ENCODE results near the gene RPS6KA2.

RPS6KA2 gene

DNA sequence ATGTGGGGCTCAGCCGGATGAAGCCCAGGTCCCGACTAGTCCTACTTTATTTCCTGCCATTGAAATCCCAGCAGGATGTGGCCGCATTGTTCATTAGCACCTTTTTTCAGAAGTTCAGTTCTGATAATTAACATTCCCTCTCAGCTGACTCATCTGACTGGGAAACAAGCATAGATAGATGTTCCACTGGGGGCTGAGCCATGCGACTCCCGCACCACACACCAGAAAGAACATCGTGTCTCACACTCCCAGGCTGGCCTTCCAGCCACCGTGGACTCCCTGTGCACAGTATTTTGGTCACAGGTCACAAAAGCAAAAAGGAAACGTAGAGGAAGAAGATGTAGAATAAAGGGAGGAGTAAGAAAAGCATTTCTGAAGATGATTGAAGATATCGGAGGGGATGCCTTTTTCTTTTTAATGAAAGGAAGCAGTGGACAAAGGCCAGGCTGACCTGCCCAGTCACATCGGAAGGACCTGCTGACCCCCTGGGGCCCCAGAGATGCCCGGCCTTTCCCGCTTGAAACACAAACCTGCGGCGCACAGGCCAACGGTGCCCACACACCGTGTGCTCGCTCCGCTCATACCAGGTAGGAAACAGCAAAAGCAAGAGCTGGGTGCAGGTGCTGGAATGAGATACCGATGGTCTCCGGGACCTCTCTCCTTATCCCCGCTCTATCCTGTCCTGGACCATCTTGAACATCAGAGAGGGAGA is 11.8 kb downstream of the RPS6KA2 start:
- Mint-ChIP-seq H3K4me3 (no peak overlapping the region), H3K4me1 (no peaks in the 10 kb centered on the region), H3K27ac (no peak overlapping the region), H3K27me3 (no peaks in the 10 kb centered on the region), H3K9me3 (no peaks in the 10 kb centered on the region)
- ATAC-seq (no peak), DNase-seq (no peak)

GRCh38 chr6:166614589-166614988 is 12.5 kb downstream of the RPS6KA2 start:
- Mint-ChIP-seq H3K9me3 (no peaks in the 10 kb centered on the region), H3K27me3 (no peaks in the 10 kb centered on the region), H3K4me3 (no peak overlapping the region), H3K27ac (no peak overlapping the region), H3K4me1 (no peaks in the 10 kb centered on the region)
- DNase-seq (no peak), ATAC-seq (no peak)

- no peaks in the 10 kb centered on the region for H3K4me1 Mint-ChIP-seq
- no peak overlapping the region for H3K4me3 Mint-ChIP-seq
- H3K9me3 Mint-ChIP-seq, result no peaks in the 10 kb centered on the region
- H3K27me3 Mint-ChIP-seq, result no peaks in the 10 kb centered on the region
- no peak overlapping the region for H3K27ac Mint-ChIP-seq
- ATAC-seq (no peak), DNase-seq (no peak)
These were observed 12.9 kb downstream of the RPS6KA2 start for GRCh38 chr6:166614171-166614583.

- H3K4me1 Mint-ChIP-seq, result no peaks in the 10 kb centered on the region
- H3K27me3 Mint-ChIP-seq, result no peaks in the 10 kb centered on the region
- H3K4me3 Mint-ChIP-seq, result no peak overlapping the region
- H3K27ac Mint-ChIP-seq, result no peak overlapping the region
- ATAC-seq, result no peak
- DNase-seq, result no peak
- no peaks in the 10 kb centered on the region for H3K9me3 Mint-ChIP-seq
These were observed 14.0 kb downstream of the RPS6KA2 start for GRCh38 chr6:166613027-166613426.

DNA sequence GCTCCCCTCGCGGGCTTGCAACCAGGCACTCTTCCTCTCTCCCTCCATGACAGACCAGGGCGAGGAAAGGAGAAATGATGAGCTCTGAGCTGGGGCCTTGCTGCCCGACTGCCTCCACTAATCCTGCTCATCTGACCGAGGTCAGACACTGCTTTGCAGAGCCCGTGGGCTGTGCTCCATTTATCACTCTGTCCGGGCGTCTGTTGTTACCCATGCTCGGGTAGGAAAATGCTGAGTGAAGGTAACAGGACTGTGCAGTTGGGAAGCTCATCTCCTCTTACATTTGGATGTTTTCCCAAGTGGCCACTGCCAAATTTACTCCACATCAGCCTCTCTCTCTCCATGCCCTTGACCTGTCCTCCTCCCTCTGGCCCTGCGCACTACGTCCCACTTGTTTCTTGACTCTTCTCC is 14.6 kb downstream of the RPS6KA2 start:
- no peak for ATAC-seq
- no peaks in the 10 kb centered on the region for H3K27me3 Mint-ChIP-seq

GRCh38 chr6:166611631-166612030 is 15.4 kb downstream of the RPS6KA2 start:
- Mint-ChIP-seq H3K4me1 (no peaks in the 10 kb centered on the region), H3K9me3 (no peaks in the 10 kb centered on the region), H3K27ac (peak overlapping the region in 1 of 2 donors; percentile 61), H3K27me3 (no peaks in the 10 kb centered on the region), H3K4me3 (no peak overlapping the region)
- DNase-seq, result no peak
- ATAC-seq, result no peak

More for the DNA sequence above, 14.6 kb downstream of the RPS6KA2 start:
- H3K4me1 Mint-ChIP-seq, result no peaks in the 10 kb centered on the region
- no peak for DNase-seq
- H3K9me3 Mint-ChIP-seq, result no peaks in the 10 kb centered on the region
- H3K4me3 Mint-ChIP-seq, result no peak overlapping the region
- H3K27ac Mint-ChIP-seq, result no peak overlapping the region

DNA sequence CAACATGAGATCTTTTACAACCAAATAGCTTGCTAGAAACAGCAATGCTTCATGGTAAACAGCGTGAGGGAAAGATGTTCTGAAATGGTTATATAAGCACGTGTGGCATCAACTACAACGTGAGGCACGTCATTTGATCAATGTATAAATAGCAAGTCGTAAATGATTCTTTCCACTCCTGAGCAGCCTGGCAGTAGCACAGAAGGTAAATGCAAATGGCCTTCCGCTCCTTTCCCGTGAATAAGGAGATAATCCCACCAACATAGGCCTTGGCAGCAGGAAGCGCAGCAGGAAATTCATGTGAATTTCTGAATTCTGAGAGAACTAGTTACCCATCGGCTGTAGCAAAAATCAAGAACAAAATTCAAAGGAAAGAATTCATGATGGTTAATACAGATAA is 17.0 kb downstream of the RPS6KA2 start:
- Mint-ChIP-seq H3K9me3 (no peaks in the 10 kb centered on the region), H3K27me3 (no peaks in the 10 kb centered on the region), H3K4me3 (no peak overlapping the region), H3K27ac (no peak overlapping the region), H3K4me1 (no peaks in the 10 kb centered on the region)
- ATAC-seq, result no peak
- no peak for DNase-seq

DNA sequence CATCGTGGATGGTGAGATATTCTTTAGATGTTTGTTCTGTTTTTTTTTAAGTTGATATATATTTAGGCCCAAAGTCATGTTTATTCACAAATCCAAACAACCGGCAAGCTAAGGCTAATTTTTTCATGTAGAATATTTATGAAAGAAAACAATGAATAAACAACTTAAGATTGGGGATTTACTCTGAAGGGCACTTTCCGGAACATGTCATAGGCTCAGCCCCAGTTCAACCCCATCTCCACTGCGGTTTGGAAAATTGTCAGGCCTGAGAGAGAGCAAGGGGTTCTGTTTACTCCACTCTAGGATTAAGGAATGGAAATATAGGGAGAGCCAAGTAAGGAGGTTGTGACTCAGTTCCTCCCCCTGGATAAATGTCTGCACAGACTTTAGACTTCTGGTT is 18.3 kb downstream of the RPS6KA2 start:
- no peaks in the 10 kb centered on the region for H3K9me3 Mint-ChIP-seq
- ATAC-seq (no peak), DNase-seq (no peak)
- no peaks in the 10 kb centered on the region for H3K4me1 Mint-ChIP-seq
- H3K27ac Mint-ChIP-seq, result no peak overlapping the region
- H3K27me3 Mint-ChIP-seq, result no peaks in the 10 kb centered on the region
- H3K4me3 Mint-ChIP-seq, result no peak overlapping the region

DNA sequence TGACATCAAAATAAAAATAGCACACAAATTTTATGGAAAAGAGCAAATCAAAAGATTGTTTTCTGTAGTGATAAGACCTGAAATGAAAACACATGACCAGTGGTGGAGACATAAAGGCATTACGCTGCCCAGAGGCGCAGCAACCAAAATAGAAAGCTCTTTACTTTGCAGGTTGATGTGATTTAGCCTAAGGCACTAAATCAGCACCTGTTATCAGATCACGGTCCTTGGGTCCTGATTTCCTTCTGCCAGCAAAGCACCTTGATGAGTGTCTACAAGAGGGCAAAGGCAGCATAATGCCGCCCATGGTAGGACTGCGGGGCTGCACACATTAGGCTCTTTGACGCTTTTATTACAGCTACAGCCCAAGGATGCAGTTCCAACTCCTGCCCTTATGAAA is 21.3 kb downstream of the RPS6KA2 start:
- ATAC-seq (no peak), DNase-seq (no peak)
- Mint-ChIP-seq H3K27me3 (no peaks in the 10 kb centered on the region), H3K4me1 (no peaks in the 10 kb centered on the region), H3K9me3 (no peaks in the 10 kb centered on the region), H3K27ac (no peak overlapping the region), H3K4me3 (no peak overlapping the region)

DNA sequence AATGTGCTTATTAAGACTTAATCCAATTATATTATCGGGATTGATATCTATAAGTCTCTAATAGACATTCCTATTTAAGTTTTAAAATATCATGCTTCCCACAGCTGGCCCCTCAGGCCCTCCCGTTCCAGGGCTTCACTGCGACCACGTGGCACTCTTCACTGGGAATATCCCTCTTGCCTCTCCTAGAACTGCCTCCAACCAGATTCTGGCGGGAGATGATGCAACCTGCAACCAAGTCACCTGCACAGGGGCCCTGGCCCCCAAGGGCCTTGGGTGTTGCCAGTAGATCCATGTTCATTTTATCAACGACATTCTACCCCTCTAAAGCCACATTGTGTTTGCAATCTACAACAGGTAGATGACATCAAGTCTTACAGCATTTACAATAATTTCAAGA is 22.1 kb downstream of the RPS6KA2 start:
- H3K27me3 Mint-ChIP-seq, result no peaks in the 10 kb centered on the region
- DNase-seq (no peak), ATAC-seq (no peak)
- no peaks in the 10 kb centered on the region for H3K9me3 Mint-ChIP-seq
- H3K27ac Mint-ChIP-seq, result no peak overlapping the region
- no peak overlapping the region for H3K4me3 Mint-ChIP-seq
- H3K4me1 Mint-ChIP-seq, result no peaks in the 10 kb centered on the region

GRCh38 chr6:166604328-166604727 is 22.7 kb downstream of the RPS6KA2 start:
- Mint-ChIP-seq H3K27ac (no peak overlapping the region), H3K27me3 (no peaks in the 10 kb centered on the region), H3K9me3 (no peaks in the 10 kb centered on the region), H3K4me3 (no peak overlapping the region), H3K4me1 (no peaks in the 10 kb centered on the region)
- DNase-seq, result no peak
- no peak for ATAC-seq

- Mint-ChIP-seq H3K4me1 (no peaks in the 10 kb centered on the region), H3K9me3 (no peaks in the 10 kb centered on the region), H3K27ac (no peak overlapping the region), H3K27me3 (no peaks in the 10 kb centered on the region), H3K4me3 (no peak overlapping the region)
- DNase-seq (no peak), ATAC-seq (no peak)
These were observed 23.9 kb downstream of the RPS6KA2 start for GRCh38 chr6:166603043-166603690.

DNA sequence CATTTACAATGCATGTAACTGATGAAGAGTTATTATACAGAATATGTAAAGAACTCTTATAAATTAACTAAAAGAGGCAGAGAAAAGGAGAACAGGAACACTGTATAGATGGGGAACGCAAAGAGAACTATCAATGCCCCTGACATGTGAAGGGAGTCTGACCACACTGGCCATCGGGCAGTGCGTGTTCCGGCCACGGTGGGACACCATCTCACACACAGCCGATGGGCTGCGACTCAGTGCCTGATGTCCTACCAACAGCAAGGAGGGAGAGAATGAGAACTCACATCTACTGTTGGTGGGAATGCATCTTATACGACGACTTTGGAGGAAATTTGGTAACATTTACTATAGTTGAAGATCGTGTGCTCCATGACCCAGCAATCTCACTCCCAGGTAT is 25.1 kb downstream of the RPS6KA2 start:
- H3K4me3 Mint-ChIP-seq, result no peak overlapping the region
- no peak for ATAC-seq
- no peak overlapping the region for H3K27ac Mint-ChIP-seq

GRCh38 chr6:166600931-166601330 is 26.1 kb downstream of the RPS6KA2 start:
- H3K27ac Mint-ChIP-seq, result no peak overlapping the region
- ATAC-seq, result no peak
- no peaks in the 10 kb centered on the region for H3K27me3 Mint-ChIP-seq
- H3K4me3 Mint-ChIP-seq, result no peak overlapping the region
- no peaks in the 10 kb centered on the region for H3K4me1 Mint-ChIP-seq
- no peak for DNase-seq
- no peaks in the 10 kb centered on the region for H3K9me3 Mint-ChIP-seq

More for the DNA sequence above, 25.1 kb downstream of the RPS6KA2 start:
- Mint-ChIP-seq H3K4me1 (no peaks in the 10 kb centered on the region), H3K27me3 (no peaks in the 10 kb centered on the region), H3K9me3 (no peaks in the 10 kb centered on the region)
- DNase-seq, result no peak

DNA sequence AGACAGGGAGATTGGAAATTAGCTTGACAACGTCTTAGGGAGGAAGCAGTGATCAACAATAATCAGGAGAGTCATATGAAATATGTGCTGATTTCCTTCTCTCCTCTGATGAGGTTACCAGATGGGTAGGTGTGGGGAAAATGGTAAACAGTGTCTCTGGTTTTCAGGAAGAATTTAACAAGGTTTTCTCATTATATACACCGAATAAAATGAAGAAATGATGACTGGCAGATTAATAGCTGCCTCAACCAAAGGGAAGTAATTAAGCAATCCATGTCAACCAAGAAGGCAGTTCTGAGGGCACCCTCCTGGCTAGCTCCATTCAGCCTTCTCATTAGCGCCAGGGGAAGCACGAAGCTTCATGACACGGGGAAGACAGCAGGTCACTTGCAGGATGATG is 27.8 kb downstream of the RPS6KA2 start:
- H3K4me1 Mint-ChIP-seq, result no peaks in the 10 kb centered on the region
- ATAC-seq, result no peak

GRCh38 chr6:166598441-166599138 is 28.5 kb downstream of the RPS6KA2 start:
- Mint-ChIP-seq H3K9me3 (no peaks in the 10 kb centered on the region), H3K4me3 (no peak overlapping the region), H3K27ac (no peak overlapping the region), H3K4me1 (no peaks in the 10 kb centered on the region), H3K27me3 (no peaks in the 10 kb centered on the region)
- DNase-seq, result no peak
- no peak for ATAC-seq

More for the DNA sequence above, 27.8 kb downstream of the RPS6KA2 start:
- no peaks in the 10 kb centered on the region for H3K27me3 Mint-ChIP-seq
- no peak for DNase-seq
- H3K9me3 Mint-ChIP-seq, result no peaks in the 10 kb centered on the region
- no peak overlapping the region for H3K4me3 Mint-ChIP-seq
- no peak overlapping the region for H3K27ac Mint-ChIP-seq

All from stimulated activated naive CD8-positive, alpha-beta T cell treated with anti-CD3 and anti-CD28 coated beads, Interleukin-15, amount 100 ng/mL, for 72 hours (primary cell).